ENCODE measurements around the gene DMPK.
A peak's percentile ranks its signal among the peaks of the same experiment; 100 is the strongest.
"Not testable (repeated sequence)": the region's sequence is repeated elsewhere in the genome, so short reads cannot be mapped to it uniquely, and the experiment has no call there.

Gene DMPK

DNA sequence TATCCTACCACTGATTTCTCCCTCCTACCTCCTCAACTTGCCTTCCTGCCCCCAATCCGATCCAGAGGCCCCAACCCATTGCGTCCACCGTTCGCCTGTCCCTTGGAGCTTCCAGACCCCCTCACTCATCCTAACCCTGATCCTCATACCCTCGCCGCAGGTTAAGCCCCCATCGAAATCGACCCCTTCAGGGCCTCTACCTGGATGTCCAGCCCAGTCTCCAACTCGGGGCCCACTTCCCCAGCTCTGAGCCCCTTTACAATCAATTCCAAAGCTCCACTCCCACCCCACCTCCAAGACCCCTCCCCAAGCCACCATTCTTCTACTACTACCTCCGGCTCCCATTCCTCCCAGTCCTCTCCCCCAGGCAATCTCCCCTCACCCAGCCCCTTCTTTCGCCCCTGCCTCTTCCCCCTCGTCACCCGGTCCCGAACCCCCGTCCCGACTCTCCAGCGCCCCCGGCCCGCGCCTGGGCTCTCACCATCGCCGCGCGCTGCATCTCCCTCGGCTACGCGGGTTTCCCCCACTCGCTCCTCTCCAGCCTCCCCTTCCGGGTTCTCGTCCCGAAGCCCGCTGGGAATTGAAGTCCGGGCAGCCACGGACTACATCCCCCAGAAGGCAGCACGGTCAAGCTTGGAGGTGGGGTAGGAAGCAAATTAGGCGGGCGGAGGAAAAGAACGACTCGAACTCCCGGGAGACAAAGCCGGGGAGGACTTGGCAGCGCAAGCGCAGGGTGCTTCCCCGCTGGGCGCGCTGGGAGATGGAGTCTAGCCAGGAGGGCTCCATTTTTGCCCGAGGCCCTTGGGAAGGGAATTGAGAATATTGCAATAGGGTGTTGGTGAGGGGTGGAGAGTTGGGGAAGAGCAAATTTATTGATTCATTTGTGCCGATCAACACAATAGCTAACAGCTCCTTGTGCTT lies 51.7 kb downstream of the DMPK start, which contains the start of gene FBXO46:
Gene FBXO46, minus strand, starts transcription at position 529 of the 921 bp plus-strand sequence. CDS start 17,401 bp downstream, outside the sequence.
- peak; percentile 98 for DNase-seq

DNA sequence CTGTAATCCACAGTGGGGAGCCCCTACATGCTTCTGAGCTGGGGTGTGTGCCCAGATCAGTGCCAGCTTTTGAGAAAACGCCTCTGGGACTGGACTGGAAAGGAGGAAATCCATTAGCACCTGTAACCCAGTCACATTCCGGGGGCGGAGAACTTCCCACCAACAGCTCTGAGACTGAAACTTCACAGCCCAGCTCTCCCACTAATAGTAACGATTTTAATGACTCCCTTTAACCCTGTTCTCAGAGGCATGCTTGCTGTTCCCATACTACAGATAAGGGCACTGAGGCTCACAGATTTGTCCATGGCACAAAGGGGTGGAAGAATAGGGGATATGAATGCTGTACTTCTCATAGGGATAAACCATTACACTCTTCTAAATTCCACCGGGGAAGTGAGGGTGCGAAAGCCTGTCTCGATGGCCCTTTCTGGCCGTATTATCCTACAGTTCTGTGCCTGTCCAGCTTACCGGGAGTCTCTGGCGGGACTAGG lies 52.4 kb downstream of the DMPK start:
- peak; percentile 28 for DNase-seq

DNA sequence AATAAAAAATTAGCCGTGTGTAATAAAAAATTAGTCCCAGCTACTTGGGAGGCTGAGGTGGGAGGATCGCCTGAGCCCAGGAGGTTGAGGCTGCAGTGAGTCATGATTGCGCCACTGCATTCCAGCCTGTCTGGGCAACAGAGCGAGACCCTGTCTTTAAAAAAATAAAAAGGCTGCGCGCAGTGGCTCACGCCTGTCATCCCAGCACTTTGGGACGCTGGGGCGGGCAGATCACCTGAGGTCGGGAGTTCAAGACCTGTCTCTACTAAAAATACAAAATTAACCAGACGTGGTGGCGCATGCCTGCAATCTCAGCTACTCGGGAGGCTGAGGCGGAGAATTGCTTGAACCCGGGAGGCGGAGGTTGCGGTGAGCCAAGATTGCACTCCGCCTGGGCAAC lies 53.6 kb downstream of the DMPK start:
- DNase-seq, result not testable (repeated sequence)

DNA sequence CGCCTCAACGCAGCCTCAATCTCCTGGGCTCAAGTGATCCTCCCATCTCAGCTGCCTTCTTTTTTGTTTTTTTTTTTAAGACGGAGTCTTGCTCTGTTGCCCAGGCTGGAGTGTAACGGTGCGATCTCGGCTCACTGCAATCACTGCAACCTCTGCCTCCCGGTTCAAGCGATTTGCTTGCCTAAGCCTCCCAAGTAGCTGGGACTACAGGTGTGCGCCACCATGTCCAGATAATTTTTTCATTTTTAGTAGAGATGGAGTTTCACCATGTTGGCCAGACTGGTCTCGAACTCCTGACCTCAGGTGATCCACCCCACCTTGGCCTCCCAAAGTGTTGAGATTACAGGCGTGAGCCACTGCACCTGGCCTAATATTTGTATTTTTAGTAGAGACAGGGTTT lies 62.2 kb downstream of the DMPK start:
- DNase-seq, result not testable (repeated sequence)
